GM12801 (cell line): Measurements from ENCODE around the gene MAPK7.

Experiments
- TF ChIP-seq, protein P1 (sequence below): IDR thresholded peaks from one replicate; pipeline ENCODE4 v1.5.1; 2011; ENCODE audit warnings: control low read depth; ENCODE audit not compliant: insufficient read length; ENCODE audit errors: extremely low read depth

Gene MAPK7

DNA sequence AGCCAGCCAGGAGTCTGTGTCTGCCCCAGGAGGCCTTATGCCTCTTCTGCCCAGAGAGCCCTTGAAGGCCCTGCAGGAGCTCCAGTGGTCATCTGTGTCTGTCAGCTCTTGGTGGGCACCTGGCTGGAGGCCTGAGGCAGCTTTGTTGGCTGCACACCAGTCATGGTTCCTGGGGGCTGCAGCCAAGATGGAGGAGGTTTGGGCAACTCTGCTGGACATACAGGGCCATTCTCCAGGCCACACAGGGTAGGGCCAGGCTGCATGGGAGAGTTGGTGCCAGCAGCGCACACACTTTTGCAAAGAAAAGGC lies 45.2 kb upstream of the MAPK7 start:
- TF ChIP-seq, protein P1, sequence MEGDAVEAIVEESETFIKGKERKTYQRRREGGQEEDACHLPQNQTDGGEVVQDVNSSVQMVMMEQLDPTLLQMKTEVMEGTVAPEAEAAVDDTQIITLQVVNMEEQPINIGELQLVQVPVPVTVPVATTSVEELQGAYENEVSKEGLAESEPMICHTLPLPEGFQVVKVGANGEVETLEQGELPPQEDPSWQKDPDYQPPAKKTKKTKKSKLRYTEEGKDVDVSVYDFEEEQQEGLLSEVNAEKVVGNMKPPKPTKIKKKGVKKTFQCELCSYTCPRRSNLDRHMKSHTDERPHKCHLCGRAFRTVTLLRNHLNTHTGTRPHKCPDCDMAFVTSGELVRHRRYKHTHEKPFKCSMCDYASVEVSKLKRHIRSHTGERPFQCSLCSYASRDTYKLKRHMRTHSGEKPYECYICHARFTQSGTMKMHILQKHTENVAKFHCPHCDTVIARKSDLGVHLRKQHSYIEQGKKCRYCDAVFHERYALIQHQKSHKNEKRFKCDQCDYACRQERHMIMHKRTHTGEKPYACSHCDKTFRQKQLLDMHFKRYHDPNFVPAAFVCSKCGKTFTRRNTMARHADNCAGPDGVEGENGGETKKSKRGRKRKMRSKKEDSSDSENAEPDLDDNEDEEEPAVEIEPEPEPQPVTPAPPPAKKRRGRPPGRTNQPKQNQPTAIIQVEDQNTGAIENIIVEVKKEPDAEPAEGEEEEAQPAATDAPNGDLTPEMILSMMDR, result no peak

DNA sequence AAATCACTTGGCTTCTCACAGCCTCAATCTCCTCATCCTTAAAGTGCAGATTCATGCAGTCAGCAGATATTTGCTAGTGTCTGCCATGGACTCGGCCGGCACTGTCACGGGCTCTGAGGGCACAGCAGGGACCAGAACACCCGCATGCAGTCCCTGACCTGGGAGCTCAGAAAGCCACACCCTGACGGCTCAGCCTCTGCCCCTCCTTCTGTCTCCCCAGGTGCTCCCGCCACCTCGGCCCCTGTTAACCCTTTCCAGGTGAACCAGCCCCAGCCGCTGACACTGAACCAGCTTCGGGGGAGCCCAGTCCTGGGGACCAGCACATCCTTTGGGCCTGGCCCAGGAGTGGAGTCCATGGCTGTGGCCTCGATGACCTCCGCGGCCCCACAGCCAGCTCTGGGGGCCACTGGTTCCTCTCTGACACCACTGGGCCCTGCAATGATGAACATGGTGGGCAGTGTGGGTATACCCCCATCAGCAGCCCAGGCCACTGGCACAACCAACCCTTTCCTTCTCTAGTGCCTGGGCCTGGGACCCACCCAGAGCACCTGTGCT lies 44.5 kb upstream of the MAPK7 start:
- TF ChIP-seq, protein P1, result no peak

DNA sequence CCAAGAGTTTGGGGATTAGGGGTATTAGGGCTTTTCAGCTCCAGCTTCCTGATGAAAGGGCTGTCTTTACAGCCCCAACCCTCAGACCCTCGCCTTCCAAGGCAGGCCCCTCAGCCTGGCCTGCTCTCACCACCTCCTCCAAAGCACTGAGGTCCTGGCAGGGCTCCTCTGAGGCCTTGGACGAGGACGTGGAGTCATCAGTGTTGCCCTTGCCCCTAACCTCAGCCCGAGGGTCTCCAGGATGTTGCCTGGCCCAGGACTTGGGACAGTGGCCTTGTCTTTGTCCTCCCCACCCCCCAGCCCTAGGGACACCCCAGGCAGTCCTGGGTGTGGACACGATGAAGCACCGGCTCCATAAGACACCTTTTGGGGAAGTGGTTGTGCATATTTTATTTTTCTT lies 44.0 kb upstream of the MAPK7 start:
- TF ChIP-seq, protein P1, result no peak

DNA sequence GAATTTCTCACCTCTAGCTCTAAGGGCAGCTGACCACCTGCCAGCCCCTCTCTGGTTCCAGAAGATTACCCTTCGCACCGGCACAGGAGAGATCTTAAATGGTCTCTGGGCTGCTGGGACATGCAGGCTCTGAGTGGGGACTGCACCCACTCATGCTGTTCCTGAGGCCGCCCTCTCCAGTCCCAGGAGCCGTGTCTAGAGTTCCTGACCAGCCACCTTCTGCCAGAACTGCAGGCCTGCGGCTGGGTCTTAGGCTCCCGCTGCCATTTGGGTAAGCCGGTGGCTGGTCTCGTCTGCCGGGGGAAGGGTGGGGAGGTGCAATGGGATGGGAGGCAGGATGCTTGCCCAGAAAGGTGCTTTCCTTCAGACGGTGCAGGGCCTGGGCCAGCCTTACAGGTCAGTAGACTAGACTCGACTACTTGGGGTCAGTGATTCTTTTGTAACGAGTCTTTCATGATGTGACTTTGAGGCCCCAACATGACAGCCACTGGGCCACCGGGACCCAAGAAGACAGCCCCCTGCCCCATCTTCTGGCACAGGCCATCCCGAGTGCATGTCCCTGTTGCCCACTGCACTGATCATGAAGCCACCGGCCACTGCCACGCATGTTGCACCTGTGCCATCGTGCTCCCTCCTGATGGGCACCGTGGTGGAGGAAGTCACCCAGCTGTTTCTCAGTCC lies 42.2 kb upstream of the MAPK7 start:
- TF ChIP-seq, protein P1, result no peak

DNA sequence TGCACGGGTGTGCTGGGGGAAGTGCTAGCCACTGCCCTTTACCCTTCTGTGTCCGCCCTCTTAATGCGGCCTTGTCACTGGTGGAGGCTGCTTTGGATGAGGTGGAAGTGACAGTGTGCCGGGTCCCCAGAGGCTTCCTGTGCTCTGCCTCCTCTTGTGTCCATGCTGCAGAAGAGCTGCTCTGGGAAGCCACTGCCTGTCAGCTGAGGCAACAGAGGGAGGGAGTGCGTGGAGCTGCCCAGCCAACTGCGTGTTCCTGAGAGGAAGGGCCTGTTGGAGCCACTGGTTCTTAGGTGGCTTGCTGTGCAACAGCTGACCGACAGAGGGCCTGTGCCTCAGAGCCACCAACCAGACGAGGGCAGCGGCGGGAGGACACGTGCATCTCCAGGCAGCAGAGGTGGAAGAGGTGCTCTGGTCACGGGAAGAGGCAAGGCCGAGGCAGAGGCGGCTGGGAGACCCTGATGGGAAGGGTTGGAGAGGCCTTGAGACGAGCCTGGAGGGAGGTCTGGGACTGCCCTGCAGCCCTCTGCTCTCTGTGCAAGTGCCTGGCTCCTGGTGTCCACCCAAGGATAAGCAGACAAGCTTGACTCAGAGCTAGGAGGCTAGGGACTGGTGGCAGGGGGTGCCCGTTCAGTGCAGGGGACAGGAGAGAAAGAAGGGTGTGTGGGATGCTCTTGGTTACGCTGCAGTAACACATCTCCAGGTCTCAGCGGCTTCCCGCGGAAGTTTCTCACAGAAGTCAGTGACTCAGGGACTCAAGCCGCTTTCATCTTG lies 41.2 kb upstream of the MAPK7 start:
- TF ChIP-seq, protein P1, result no peak

DNA sequence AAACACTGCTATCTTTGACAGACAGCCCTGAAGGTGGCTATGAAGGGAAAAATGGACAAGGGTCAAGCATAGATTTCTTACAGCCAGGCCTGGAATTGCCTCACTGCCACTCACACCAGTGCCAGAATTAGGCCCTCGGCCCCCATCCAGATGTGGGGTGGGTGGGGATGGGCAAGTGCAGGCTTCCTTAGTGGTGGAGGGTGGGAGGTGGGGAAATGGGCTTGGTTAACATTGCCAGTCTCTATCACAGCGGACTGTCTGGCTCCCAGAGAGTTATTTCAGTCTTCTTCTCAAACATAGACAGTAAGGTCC lies 40.6 kb upstream of the MAPK7 start:
- TF ChIP-seq, protein P1, result no peak

DNA sequence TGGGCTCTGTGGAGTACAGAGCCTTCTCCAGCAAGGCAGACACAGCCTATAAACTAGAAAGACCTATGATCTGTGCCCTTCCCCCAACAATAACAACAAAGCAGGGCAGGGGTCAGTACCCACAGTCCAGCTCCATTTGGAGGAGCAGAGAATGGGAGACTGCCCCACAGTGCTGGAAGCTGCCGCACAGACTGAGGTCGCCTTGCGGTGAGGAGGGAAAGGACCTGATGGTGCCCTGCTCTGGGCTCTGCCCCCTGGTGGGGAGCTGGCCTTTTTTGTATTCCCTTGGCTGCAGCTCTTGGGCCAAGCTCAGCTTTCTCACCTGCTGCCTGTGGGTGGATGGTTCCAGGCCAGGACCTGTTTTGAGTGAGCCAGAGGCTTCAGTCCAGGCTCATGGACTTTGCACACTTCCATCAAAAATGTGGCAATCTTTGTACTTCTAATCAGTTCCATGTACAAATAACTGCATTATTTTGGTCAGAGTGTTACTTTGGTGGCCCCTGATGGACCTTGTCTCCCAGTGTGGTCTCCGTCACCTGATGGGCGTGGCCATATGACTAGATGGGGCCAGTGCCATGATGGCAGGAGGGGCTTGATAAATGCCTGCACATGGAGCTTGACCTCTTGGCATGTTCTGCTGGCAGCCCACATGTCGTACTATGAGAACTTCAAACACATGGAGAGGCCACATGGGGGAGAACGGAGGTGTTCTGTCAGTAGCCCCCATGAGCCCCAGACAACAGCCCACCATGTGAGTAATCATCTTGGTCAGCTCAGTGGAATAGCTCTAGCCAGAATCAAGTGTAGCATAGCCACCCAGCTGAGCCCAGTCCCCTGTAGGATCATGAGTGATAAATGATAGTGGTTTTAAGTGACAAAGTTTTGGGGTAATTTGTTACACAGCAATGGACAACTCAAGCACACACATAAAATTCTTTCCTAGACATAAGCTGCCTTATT lies 40.0 kb upstream of the MAPK7 start:
- TF ChIP-seq, protein P1, result no peak
